Type B pancreatic cell (in vitro differentiated cells): ENCODE data around the gene QPCTL. TPM values are rescaled to one million over a fixed set of nuclear protein-coding genes. Genes with fewer than 3 reads are reported as not detected.
"Not testable (repeated sequence)": the region's sequence is repeated elsewhere in the genome, so short reads cannot be mapped to it uniquely, and the experiment has no call there.

ENCODE experiments used
- DNase-seq: peaks from one replicate; pipeline ENCODE4 v3.0.0; 2021; ENCODE audit warnings: mixed read lengths; ENCODE audit not compliant: unreplicated experiment; ENCODE audit errors: extremely low spot score
- H3K27ac Mint-ChIP-seq: 2 replicates; pipeline ENCODE4 v1.8.0; 2021; ENCODE audit warnings: mild to moderate bottlenecking, mixed read lengths
- H3K27me3 Mint-ChIP-seq: 2 replicates; pipeline ENCODE4 v1.8.0; 2021; ENCODE audit warnings: mixed read lengths
- H3K36me3 Mint-ChIP-seq: 2 replicates; pipeline ENCODE4 v1.8.0; 2021; ENCODE audit warnings: mixed read lengths
- H3K4me1 Mint-ChIP-seq: one replicate; pipeline ENCODE4 v1.8.0; 2021; ENCODE audit warnings: mixed read lengths; ENCODE audit not compliant: unreplicated experiment
- H3K4me3 Mint-ChIP-seq: 2 replicates; pipeline ENCODE4 v1.8.0; 2021; ENCODE audit warnings: mild to moderate bottlenecking, mixed read lengths
- H3K9me3 Mint-ChIP-seq: 2 replicates; pipeline ENCODE4 v1.8.0; 2021; ENCODE audit warnings: mixed read lengths
- microRNA-seq: library from miRNA; unstranded; fragments of <30 nt; microRNA quantifications from one replicate; pipeline ENCODE4, GENCODE V29; 2020
- total RNA-seq: library from RNA; stranded (reverse); gene quantifications from 2 replicates; pipeline ENCODE4 v1.2.1, GENCODE V29; 2021; ENCODE audit warnings: low replicate concordance
- TF ChIP-seq, protein P1 (sequence below): fragments of 200-600 bp; sonication (generic); conservative IDR thresholded peaks from 2 replicates; pipeline ENCODE4 v1.5.0; 2021; ENCODE audit warnings: antibody characterized with exemption, mild to moderate bottlenecking

The QPCTL gene
- total RNA-seq, 1 donor from 2014 or later: 9.4 TPM

DNA sequence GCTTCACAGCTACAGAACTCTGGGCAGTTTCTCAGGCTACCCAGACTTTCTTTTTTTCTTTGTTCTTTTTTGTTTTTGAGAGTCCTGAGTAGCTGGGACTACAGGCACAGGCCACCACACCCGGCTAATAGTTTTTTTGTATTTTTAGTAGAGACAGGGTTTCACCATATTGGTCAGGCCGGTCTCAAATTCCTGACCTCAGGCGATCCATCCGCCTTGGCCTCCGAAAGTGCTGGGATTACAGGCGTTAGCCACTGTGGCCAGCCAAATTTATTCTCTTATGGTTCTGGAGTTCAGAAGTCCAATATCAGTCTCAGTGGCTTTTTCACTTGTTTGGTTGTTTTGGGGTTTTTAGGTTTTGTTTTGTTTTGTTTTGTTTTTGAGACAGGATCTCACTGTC is 53.1 kb downstream of the QPCTL start:
- no peaks in the 10 kb centered on the region for H3K36me3 Mint-ChIP-seq
- no peak overlapping the region for H3K27ac Mint-ChIP-seq
- H3K4me3 Mint-ChIP-seq: no peak overlapping the region
- DNase-seq: no peak
- H3K9me3 Mint-ChIP-seq: no peaks in the 10 kb centered on the region
- H3K27me3 Mint-ChIP-seq: peaks cover 16% of the 10 kb centered on the region
- H3K4me1 Mint-ChIP-seq: no peaks in the 10 kb centered on the region
- TF ChIP-seq, protein P1, sequence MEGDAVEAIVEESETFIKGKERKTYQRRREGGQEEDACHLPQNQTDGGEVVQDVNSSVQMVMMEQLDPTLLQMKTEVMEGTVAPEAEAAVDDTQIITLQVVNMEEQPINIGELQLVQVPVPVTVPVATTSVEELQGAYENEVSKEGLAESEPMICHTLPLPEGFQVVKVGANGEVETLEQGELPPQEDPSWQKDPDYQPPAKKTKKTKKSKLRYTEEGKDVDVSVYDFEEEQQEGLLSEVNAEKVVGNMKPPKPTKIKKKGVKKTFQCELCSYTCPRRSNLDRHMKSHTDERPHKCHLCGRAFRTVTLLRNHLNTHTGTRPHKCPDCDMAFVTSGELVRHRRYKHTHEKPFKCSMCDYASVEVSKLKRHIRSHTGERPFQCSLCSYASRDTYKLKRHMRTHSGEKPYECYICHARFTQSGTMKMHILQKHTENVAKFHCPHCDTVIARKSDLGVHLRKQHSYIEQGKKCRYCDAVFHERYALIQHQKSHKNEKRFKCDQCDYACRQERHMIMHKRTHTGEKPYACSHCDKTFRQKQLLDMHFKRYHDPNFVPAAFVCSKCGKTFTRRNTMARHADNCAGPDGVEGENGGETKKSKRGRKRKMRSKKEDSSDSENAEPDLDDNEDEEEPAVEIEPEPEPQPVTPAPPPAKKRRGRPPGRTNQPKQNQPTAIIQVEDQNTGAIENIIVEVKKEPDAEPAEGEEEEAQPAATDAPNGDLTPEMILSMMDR: no peak

DNA sequence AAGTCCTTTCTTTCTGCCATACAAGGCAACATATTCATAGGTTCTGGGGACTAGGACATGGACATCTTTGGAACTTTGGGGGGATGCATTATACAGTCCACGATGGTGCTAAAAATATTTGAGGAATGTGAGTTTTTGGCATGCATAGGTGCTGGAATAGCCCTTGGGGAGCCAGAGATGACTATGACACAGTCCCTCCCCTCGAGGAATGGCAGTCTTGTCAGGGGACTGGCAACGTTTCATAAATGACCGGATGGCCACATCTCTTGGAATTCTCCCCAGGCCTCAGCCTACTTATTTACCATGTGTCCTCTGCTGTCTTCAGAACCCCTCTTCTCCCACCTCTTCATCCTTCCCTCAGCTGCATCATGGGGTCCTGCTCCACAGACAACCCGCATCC is 54.4 kb downstream of the QPCTL start:
- no peaks in the 10 kb centered on the region for H3K36me3 Mint-ChIP-seq
- no peak for DNase-seq
- no peaks in the 10 kb centered on the region for H3K4me1 Mint-ChIP-seq
- TF ChIP-seq, protein P1: no peak
- H3K4me3 Mint-ChIP-seq: no peak overlapping the region
- H3K27me3 Mint-ChIP-seq: peaks cover 16% of the 10 kb centered on the region
- H3K27ac Mint-ChIP-seq: no peak overlapping the region
- H3K9me3 Mint-ChIP-seq: no peaks in the 10 kb centered on the region

DNA sequence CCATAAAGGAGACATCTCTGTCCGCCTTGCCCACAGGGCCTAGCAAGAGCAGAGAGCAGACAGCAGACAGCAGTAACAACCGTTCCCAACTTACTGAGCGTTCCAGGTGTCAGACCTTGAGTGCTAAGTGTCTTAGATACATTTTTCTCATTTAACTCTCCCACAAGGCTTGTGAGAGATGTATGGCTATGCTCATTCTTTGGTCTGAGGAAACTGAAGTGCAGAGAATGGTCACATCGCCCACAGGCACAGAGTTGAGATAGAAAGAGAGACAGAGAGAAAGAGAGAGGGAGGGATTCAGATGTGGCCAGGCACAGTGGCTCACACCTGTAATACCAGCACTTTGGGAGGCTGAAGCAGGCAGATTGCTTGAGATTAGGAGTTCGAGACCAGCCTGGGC is 55.0 kb downstream of the QPCTL start:
- H3K4me1 Mint-ChIP-seq: no peaks in the 10 kb centered on the region
- TF ChIP-seq, protein P1: no peak
- no peaks in the 10 kb centered on the region for H3K9me3 Mint-ChIP-seq
- H3K4me3 Mint-ChIP-seq: no peak overlapping the region
- DNase-seq: no peak
- H3K36me3 Mint-ChIP-seq: no peaks in the 10 kb centered on the region
- no peak overlapping the region for H3K27ac Mint-ChIP-seq
- H3K27me3 Mint-ChIP-seq: peaks cover 13% of the 10 kb centered on the region

DNA sequence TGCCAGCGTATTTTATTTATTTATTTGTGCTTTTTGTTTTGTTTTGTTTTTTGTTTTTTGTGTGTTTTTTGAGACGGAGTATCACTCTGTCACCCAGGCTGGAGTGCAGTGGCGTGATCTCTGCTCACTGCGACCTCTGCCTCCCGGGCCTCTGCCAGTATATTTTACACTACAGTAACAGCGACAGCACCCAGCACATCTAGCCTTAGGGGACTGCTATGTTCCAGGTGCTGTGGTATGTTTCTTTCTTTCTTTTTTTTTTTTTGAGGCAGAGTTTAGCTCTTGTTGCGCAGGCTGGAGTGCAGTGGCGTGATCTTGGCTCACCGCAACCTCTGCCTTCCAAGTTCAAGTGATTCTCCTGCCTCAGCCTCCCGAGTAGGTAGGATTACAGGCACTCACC is 59.0 kb downstream of the QPCTL start:
- not testable (repeated sequence) for H3K36me3 Mint-ChIP-seq, H3K9me3 Mint-ChIP-seq, H3K27me3 Mint-ChIP-seq, H3K4me3 Mint-ChIP-seq, H3K4me1 Mint-ChIP-seq, DNase-seq
- peak overlapping the region; percentile 32 for H3K27ac Mint-ChIP-seq

DNA sequence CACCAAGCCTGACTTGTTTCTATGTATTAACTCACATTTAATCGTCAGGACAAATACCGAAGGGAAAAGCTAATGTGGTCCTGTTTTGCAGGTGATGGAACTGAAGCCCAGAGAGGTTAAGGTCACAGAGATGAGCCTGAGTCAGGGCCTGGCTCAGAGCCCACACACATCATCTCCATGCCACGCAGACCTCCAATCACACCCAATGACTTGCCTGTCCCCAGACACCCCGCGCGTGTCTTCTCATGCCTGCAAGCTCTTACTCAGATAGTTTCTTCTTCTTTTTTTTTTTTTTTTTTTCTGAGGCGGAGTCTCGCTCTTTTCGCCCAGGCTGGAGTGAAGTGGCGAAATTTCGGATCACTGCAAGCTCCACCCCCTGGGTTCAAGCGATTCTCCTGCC is 60.2 kb downstream of the QPCTL start:
- TF ChIP-seq, protein P1: no peak
- no peaks in the 10 kb centered on the region for H3K9me3 Mint-ChIP-seq
- H3K4me1 Mint-ChIP-seq: peaks cover 4% of the 10 kb centered on the region
- no peak for DNase-seq
- H3K36me3 Mint-ChIP-seq: no peaks in the 10 kb centered on the region
- H3K4me3 Mint-ChIP-seq: no peak overlapping the region
- H3K27ac Mint-ChIP-seq: no peak overlapping the region
- H3K27me3 Mint-ChIP-seq: peaks cover under 1% of the 10 kb centered on the region

DNA sequence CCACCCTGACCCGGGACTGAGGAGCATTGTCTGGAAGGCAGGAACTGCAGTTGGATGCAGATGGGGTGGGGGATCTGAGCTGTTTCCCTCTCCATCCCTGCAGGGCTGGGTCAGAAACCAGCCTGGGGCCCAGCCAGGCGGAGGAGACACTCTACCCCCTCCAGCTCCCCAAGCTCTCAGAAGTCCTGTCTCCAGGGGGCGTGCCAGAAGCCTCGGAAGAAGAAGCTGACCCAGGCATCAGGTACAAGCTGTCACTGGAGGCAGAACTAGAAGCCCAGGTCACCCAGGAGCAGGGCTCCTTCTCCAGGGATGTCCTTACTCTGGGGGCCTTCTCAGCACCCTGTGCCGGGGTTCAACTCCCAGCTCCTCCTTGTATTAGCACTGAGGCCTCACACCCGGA is 61.1 kb downstream of the QPCTL start:
- TF ChIP-seq, protein P1: no peak
- peaks cover 4% of the 10 kb centered on the region for H3K4me1 Mint-ChIP-seq
- no peaks in the 10 kb centered on the region for H3K9me3 Mint-ChIP-seq
- no peak overlapping the region for H3K4me3 Mint-ChIP-seq
- no peaks in the 10 kb centered on the region for H3K27me3 Mint-ChIP-seq
- DNase-seq: no peak
- no peak overlapping the region for H3K27ac Mint-ChIP-seq
- no peaks in the 10 kb centered on the region for H3K36me3 Mint-ChIP-seq

Small RNA genes within 50 kb of the gene (microRNA-seq; reads per million reads assigned to microRNA genes)
- not detected for gene MIR642A
- gene MIR642B: not detected

Other genes with a start within 250 kb of the QPCTL start
- 28.4 and 178 TPM in 2 replicates for gene FOSB, start 224.7 kb upstream of the QPCTL start, total RNA-seq
- 11.9 and 13.0 TPM in 2 replicates for gene RTN2, start 195.6 kb upstream of the QPCTL start, total RNA-seq
- gene PPM1N, start 194.2 kb upstream of the QPCTL start, total RNA-seq: 0.48 TPM in 1 of 2 replicates, not detected in the other
- 51.9 and 73.0 TPM in 2 replicates for gene VASP, start 185.2 kb upstream of the QPCTL start, total RNA-seq
- 10.1 and 16.2 TPM in 2 replicates for gene OPA3, start 107.9 kb upstream of the QPCTL start, total RNA-seq
- gene GPR4, start 90.5 kb upstream of the QPCTL start, total RNA-seq: not detected in 2 replicates
- gene EML2, start 53.3 kb upstream of the QPCTL start, total RNA-seq: 46.9 and 61.4 TPM in 2 replicates
- gene GIPR, start 24.4 kb upstream of the QPCTL start, total RNA-seq: 8.0 and 9.1 TPM in 2 replicates
- gene SNRPD2, start 713 bp upstream of the QPCTL start, total RNA-seq: 397 and 471 TPM in 2 replicates
- 27.8 and 37.5 TPM in 2 replicates for gene FBXO46, start 38.2 kb downstream of the QPCTL start, total RNA-seq
- gene MEIOSIN, start 40.8 kb downstream of the QPCTL start, total RNA-seq: not detected in 2 replicates
- gene SIX5, start 76.6 kb downstream of the QPCTL start, total RNA-seq: 19.7 and 38.0 TPM in 2 replicates
- 42.5 and 97.7 TPM in 2 replicates for gene DMPK, start 89.8 kb downstream of the QPCTL start, total RNA-seq
- gene DMWD, start 100.2 kb downstream of the QPCTL start, total RNA-seq: 56.3 and 94.0 TPM in 2 replicates
- gene RSPH6A, start 122.6 kb downstream of the QPCTL start, total RNA-seq: 0.19 and 0.26 TPM in 2 replicates
- gene SYMPK, start 170.5 kb downstream of the QPCTL start, total RNA-seq: 66.7 and 93.0 TPM in 2 replicates
- 3.3 and 5.0 TPM in 2 replicates for gene FOXA3, start 171.7 kb downstream of the QPCTL start, total RNA-seq
- gene IRF2BP1, start 193.5 kb downstream of the QPCTL start, total RNA-seq: 25.5 and 32.2 TPM in 2 replicates
- gene MYPOP, start 209.9 kb downstream of the QPCTL start, total RNA-seq: 8.0 and 8.5 TPM in 2 replicates
- gene NANOS2, start 222.1 kb downstream of the QPCTL start, total RNA-seq: not detected in 2 replicates